Activated naive CD4-positive, alpha-beta T cell treated with anti-CD3 and anti-CD28 coated beads, Interleukin-2, amount 10 ng/mL, durations not matched to agents 7 days and 5 days (primary cell): ENCODE results near the gene CHST9.
"Not testable (repeated sequence)": the region's sequence is repeated elsewhere in the genome, so short reads cannot be mapped to it uniquely, and the experiment has no call there.

ENCODE experiments used
- CTCF ChIA-PET: fragments of 350-600 bp; sonication (Branson Sonifier 250); formaldehyde crosslinking; loops from one replicate; lab custom pipeline; 2021; ENCODE audit warnings: antibody characterized with exemption; lab: Charles Lee
- DNase-seq: peaks from one replicate; pipeline ENCODE4 v3.0.0-alpha.2; 2020
- H3K27ac Mint-ChIP-seq: one replicate; pipeline ENCODE4 v1.8.0; 2021; ENCODE audit warnings: mild to moderate bottlenecking, moderate library complexity, mixed read lengths
- H3K27me3 Mint-ChIP-seq: one replicate; pipeline ENCODE4 v1.8.0; 2021; ENCODE audit warnings: mild to moderate bottlenecking, mixed read lengths
- H3K36me3 Mint-ChIP-seq: one replicate; pipeline ENCODE4 v1.8.0; 2021; ENCODE audit warnings: mixed read lengths
- H3K4me1 Mint-ChIP-seq: one replicate; pipeline ENCODE4 v1.8.0; 2021; ENCODE audit warnings: mixed read lengths
- H3K4me3 Mint-ChIP-seq: one replicate; pipeline ENCODE4 v1.8.0; 2021; ENCODE audit warnings: mild to moderate bottlenecking, moderate library complexity, mixed read lengths
- H3K9me3 Mint-ChIP-seq: one replicate; pipeline ENCODE4 v1.8.0; 2021; ENCODE audit warnings: mixed read lengths

CHST9 gene

GRCh38 chr18:26940744-26941398, 244.2 kb downstream of the CHST9 start:
- Mint-ChIP-seq H3K27ac (no peak overlapping the region), H3K9me3 (no peaks in the 10 kb centered on the region)
- CTCF ChIA-PET: no interaction called here

DNA sequence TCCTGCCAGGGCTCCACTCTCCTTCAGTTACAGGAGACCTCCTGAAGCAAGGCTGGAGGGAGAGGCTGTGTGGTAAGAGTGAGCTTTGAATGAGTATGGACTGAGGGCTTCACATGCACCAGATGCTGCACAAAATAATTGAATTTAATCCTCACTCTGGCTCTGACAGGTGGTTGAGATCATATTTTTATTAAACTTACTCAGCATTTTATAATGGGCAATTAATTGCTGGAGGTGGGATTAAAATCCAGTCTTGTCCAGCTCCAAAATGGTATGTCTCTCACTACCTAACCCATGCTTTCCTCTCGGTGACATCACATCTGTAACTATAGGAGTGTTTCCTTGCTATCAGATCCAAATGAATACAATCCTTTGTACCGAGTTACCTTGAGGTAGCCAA, 253.4 kb downstream of the CHST9 start:
- Mint-ChIP-seq H3K36me3 (no peaks in the 10 kb centered on the region), H3K27me3 (no peaks in the 10 kb centered on the region), H3K4me1 (no peaks in the 10 kb centered on the region), H3K27ac (no peak overlapping the region), H3K9me3 (peaks cover 2% of the 10 kb centered on the region), H3K4me3 (no peak overlapping the region)
- CTCF ChIA-PET: no interaction called here
- DNase-seq: no peak

More at GRCh38 chr18:26940744-26941398, 244.2 kb downstream of the CHST9 start:
- H3K4me3 Mint-ChIP-seq: no peak overlapping the region
- no peaks in the 10 kb centered on the region for H3K4me1 Mint-ChIP-seq
- no peak for DNase-seq
- H3K27me3 Mint-ChIP-seq: no peaks in the 10 kb centered on the region
- no peaks in the 10 kb centered on the region for H3K36me3 Mint-ChIP-seq

GRCh38 chr18:26930630-26931029, 254.5 kb downstream of the CHST9 start:
- no peak for DNase-seq
- no peaks in the 10 kb centered on the region for H3K27me3 Mint-ChIP-seq

DNA sequence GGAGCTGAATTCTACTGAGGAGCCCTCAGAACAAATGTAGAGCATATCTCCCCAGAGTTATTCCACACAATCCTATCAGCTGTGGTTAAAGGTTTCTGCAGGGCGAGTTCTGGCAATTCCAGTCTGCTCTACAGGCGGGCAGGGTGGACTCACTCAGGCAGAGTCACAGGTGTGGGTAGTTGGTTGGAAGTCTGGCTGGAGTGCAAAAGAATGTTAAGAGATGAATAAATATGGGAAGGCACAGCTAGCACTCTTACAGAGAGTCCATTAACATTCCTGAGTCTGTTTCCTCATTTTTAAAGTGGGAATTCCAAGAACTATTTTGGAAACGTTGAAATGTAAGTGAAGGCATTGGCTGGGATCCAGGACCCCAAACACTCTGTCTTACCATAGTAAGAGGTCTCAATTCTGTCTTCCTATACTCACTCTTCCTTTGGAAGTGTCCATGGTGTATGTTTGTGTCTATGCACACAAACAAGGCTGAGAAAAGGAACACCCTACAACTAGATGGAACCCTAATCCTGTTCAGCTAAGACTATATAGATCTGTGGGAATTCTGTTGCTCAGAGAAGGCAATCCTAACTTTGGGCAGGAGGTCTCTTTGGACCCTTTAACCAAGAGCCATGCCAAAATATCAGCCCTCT, 256.3 kb downstream of the CHST9 start:
- no peaks in the 10 kb centered on the region for H3K27me3 Mint-ChIP-seq
- no peaks in the 10 kb centered on the region for H3K4me1 Mint-ChIP-seq
- CTCF ChIA-PET: no interaction called here
- peaks cover 2% of the 10 kb centered on the region for H3K9me3 Mint-ChIP-seq
- no peaks in the 10 kb centered on the region for H3K36me3 Mint-ChIP-seq
- H3K4me3 Mint-ChIP-seq: no peak overlapping the region
- no peak for DNase-seq
- H3K27ac Mint-ChIP-seq: no peak overlapping the region

More at GRCh38 chr18:26930630-26931029, 254.5 kb downstream of the CHST9 start:
- H3K9me3 Mint-ChIP-seq: peaks cover 2% of the 10 kb centered on the region
- H3K4me3 Mint-ChIP-seq: no peak overlapping the region
- CTCF ChIA-PET: no interaction called here
- H3K27ac Mint-ChIP-seq: no peak overlapping the region
- no peaks in the 10 kb centered on the region for H3K36me3 Mint-ChIP-seq
- no peaks in the 10 kb centered on the region for H3K4me1 Mint-ChIP-seq

DNA sequence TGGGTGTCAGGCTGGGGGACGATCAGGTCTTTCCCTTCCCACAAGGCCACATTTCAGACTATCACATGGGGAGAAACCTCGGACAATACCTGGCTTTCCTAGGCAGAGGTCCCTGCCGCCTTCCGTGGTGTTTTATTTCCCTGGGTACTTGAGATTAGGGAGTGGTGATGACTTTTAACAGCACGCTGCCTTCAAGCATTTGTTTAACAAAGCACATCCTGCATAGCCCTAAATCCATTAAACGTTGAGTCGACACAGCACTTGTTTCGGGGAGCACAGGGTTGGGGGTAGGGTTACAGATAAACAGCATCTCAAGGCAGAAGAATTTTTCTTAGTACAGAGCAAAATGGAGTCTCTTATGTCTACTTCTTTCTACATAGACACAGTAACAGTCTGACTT, 257.3 kb downstream of the CHST9 start:
- DNase-seq, H3K9me3 Mint-ChIP-seq, H3K27me3 Mint-ChIP-seq, CTCF ChIA-PET, H3K4me1 Mint-ChIP-seq, H3K4me3 Mint-ChIP-seq, H3K27ac Mint-ChIP-seq, H3K36me3 Mint-ChIP-seq: not testable (repeated sequence)

- no peaks in the 10 kb centered on the region for H3K27me3 Mint-ChIP-seq
- H3K36me3 Mint-ChIP-seq: no peaks in the 10 kb centered on the region
- no peak for DNase-seq
- no peaks in the 10 kb centered on the region for H3K4me1 Mint-ChIP-seq
- H3K4me3 Mint-ChIP-seq: no peak overlapping the region
- H3K9me3 Mint-ChIP-seq: peaks cover 2% of the 10 kb centered on the region
- no peak overlapping the region for H3K27ac Mint-ChIP-seq
- CTCF ChIA-PET: no interaction called here
These were observed 258.9 kb downstream of the CHST9 start for GRCh38 chr18:26926066-26926675.

DNA sequence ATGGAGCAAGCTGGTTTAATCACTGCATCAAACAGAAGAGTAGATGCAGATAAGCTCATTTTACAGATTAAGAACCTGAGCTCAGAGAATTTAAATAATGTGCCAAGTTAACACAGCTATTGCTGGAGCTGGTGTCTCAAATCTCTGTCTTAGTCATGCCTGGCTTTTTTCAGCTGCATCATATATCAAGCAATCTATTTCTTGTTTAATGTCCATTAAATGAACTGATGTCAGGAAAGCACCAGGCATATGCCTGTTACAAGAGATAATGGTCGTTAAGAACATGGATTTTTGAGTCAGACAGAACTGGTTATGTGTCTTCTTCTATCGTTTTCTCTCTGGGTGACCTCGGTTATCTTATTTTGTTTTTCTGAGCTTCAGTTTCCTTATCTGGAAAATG, 259.8 kb downstream of the CHST9 start:
- Mint-ChIP-seq H3K4me1 (no peaks in the 10 kb centered on the region), H3K27me3 (no peaks in the 10 kb centered on the region), H3K27ac (no peak overlapping the region), H3K4me3 (no peak overlapping the region), H3K9me3 (peaks cover 2% of the 10 kb centered on the region), H3K36me3 (no peaks in the 10 kb centered on the region)
- no peak for DNase-seq
- CTCF ChIA-PET: no interaction called here

GRCh38 chr18:26922313-26922712, 262.8 kb downstream of the CHST9 start:
- no peaks in the 10 kb centered on the region for H3K9me3 Mint-ChIP-seq
- no peak overlapping the region for H3K4me3 Mint-ChIP-seq
- H3K27ac Mint-ChIP-seq: no peak overlapping the region
- H3K36me3 Mint-ChIP-seq: no peaks in the 10 kb centered on the region
- no peak for DNase-seq
- CTCF ChIA-PET: no interaction called here
- no peaks in the 10 kb centered on the region for H3K27me3 Mint-ChIP-seq
- no peaks in the 10 kb centered on the region for H3K4me1 Mint-ChIP-seq

DNA sequence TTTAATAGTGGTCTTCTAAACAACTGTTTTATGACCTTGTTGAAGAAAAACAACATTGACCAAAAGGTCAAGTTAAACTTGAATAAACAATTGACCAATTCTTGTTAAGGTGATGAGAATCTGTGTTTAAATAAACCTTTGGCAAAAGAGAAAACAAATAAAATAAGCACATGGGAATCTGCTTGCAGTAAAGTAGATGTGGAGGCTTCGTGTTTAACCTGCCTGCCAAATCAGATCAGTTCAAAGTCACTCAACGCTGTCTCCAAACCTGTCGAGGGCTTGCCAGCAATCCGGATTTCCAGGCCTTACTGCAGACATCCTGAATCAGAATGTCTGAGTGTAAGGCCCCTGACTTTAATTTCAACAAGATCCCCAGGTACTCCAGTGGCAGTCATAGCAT, 264.5 kb downstream of the CHST9 start:
- Mint-ChIP-seq H3K9me3 (no peaks in the 10 kb centered on the region), H3K27ac (no peak overlapping the region)
- CTCF ChIA-PET: no interaction called here

DNA sequence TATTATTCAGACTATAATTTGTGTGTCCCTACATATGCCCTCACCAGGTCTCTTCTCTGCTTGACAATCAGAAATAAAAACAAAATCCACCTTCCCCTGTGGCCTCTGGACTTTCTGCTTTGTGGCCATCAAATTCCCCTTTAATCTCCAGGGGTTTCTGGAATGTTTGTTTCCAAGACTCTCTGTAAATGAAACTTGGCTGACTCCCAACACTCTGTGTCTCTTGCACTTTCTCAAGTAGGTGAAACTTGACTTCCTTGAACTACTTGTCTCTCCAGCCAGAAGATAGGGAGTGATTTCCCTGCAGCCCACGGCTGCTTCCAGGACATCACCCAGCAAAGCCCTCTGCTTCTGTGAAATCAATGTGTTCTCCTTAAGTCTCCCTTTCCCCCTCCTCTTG, 265.5 kb downstream of the CHST9 start:
- H3K4me3 Mint-ChIP-seq: no peak overlapping the region
- H3K27ac Mint-ChIP-seq: no peak overlapping the region
- CTCF ChIA-PET: no interaction called here
- H3K9me3 Mint-ChIP-seq: no peaks in the 10 kb centered on the region
- no peaks in the 10 kb centered on the region for H3K36me3 Mint-ChIP-seq
- no peak for DNase-seq
- H3K27me3 Mint-ChIP-seq: no peaks in the 10 kb centered on the region
- H3K4me1 Mint-ChIP-seq: no peaks in the 10 kb centered on the region

More for the DNA sequence above, 264.5 kb downstream of the CHST9 start:
- Mint-ChIP-seq H3K4me1 (no peaks in the 10 kb centered on the region), H3K4me3 (no peak overlapping the region), H3K27me3 (no peaks in the 10 kb centered on the region), H3K36me3 (no peaks in the 10 kb centered on the region)
- DNase-seq: no peak

GRCh38 chr18:26919201-26919600, 265.9 kb downstream of the CHST9 start:
- Mint-ChIP-seq H3K36me3 (no peaks in the 10 kb centered on the region), H3K27me3 (no peaks in the 10 kb centered on the region), H3K9me3 (no peaks in the 10 kb centered on the region), H3K4me1 (no peaks in the 10 kb centered on the region), H3K4me3 (no peak overlapping the region), H3K27ac (no peak overlapping the region)
- CTCF ChIA-PET: no interaction called here
- DNase-seq: no peak

GRCh38 chr18:26911840-26912239, 273.3 kb downstream of the CHST9 start:
- CTCF ChIA-PET: no interaction called here
- no peak for DNase-seq

GRCh38 chr18:26909599-26910290, 275.4 kb downstream of the CHST9 start:
- H3K9me3 Mint-ChIP-seq: peaks cover 13% of the 10 kb centered on the region
- DNase-seq: no peak
- H3K36me3 Mint-ChIP-seq: no peaks in the 10 kb centered on the region
- H3K27me3 Mint-ChIP-seq: no peaks in the 10 kb centered on the region
- H3K4me1 Mint-ChIP-seq: no peaks in the 10 kb centered on the region
- CTCF ChIA-PET: no interaction called here
- H3K4me3 Mint-ChIP-seq: no peak overlapping the region
- H3K27ac Mint-ChIP-seq: no peak overlapping the region

More at GRCh38 chr18:26911840-26912239, 273.3 kb downstream of the CHST9 start:
- H3K9me3 Mint-ChIP-seq: peaks cover 9% of the 10 kb centered on the region
- no peak overlapping the region for H3K27ac Mint-ChIP-seq
- H3K27me3 Mint-ChIP-seq: no peaks in the 10 kb centered on the region
- H3K36me3 Mint-ChIP-seq: no peaks in the 10 kb centered on the region
- H3K4me1 Mint-ChIP-seq: no peaks in the 10 kb centered on the region
- no peak overlapping the region for H3K4me3 Mint-ChIP-seq

GRCh38 chr18:26908906-26909305, 276.2 kb downstream of the CHST9 start:
- CTCF ChIA-PET: no interaction called here
- Mint-ChIP-seq H3K27ac (no peak overlapping the region), H3K4me3 (no peak overlapping the region), H3K9me3 (peaks cover 21% of the 10 kb centered on the region), H3K36me3 (no peaks in the 10 kb centered on the region), H3K27me3 (no peaks in the 10 kb centered on the region), H3K4me1 (no peaks in the 10 kb centered on the region)
- no peak for DNase-seq
